HG03045 (cell line): Measurements from ENCODE around the gene SLC23A2.
"Not testable (repeated sequence)": the region's sequence is repeated elsewhere in the genome, so short reads cannot be mapped to it uniquely, and the experiment has no call there.

ENCODE experiments used
- ATAC-seq: cut with Tn5 transposase; IDR thresholded peaks from one replicate; pipeline ENCODE4 v1.9.1; 2021; ENCODE audit warnings: mild to moderate bottlenecking, moderate library complexity; ENCODE audit not compliant: unreplicated experiment

SLC23A2 gene

GRCh38 chr20:5013682-5014447, 12.6 kb upstream of the SLC23A2 start:
- ATAC-seq = no peak

GRCh38 chr20:5008759-5009158, 7.4 kb upstream of the SLC23A2 start:
- no peak for ATAC-seq

- ATAC-seq = no peak
These were observed 4.0 kb upstream of the SLC23A2 start for GRCh38 chr20:5005326-5005725.

- not testable (repeated sequence) for ATAC-seq
These were observed 3.5 kb upstream of the SLC23A2 start for GRCh38 chr20:5004825-5005224.

GRCh38 chr20:5003626-5004025, 2.3 kb upstream of the SLC23A2 start:
- ATAC-seq = no peak

- peak; percentile 17 for ATAC-seq
These were observed 735 bp upstream of the SLC23A2 start for GRCh38 chr20:5002077-5002413.

GRCh38 chr20:5000263-5001173, 792 bp downstream of the SLC23A2 start:
- ATAC-seq = peak; percentile 25

GRCh38 chr20:4999788-5000187, 1.5 kb downstream of the SLC23A2 start:
- ATAC-seq = no peak

GRCh38 chr20:4998160-4998651, 3.1 kb downstream of the SLC23A2 start:
- ATAC-seq = no peak

GRCh38 chr20:4997222-4997621, 4.1 kb downstream of the SLC23A2 start:
- no peak for ATAC-seq

GRCh38 chr20:4989570-4989969, 11.7 kb downstream of the SLC23A2 start:
- no peak for ATAC-seq

- ATAC-seq = no peak
These were observed 14.2 kb downstream of the SLC23A2 start for GRCh38 chr20:4987130-4987529.

GRCh38 chr20:4985658-4986057, 15.7 kb downstream of the SLC23A2 start:
- ATAC-seq = no peak

- no peak for ATAC-seq
These were observed 19.0 kb downstream of the SLC23A2 start for GRCh38 chr20:4982281-4982680.

GRCh38 chr20:4979841-4980410, 21.4 kb downstream of the SLC23A2 start:
- no peak for ATAC-seq

GRCh38 chr20:4978050-4978918, 23.0 kb downstream of the SLC23A2 start:
- ATAC-seq = no peak

GRCh38 chr20:4976014-4976413, 25.3 kb downstream of the SLC23A2 start:
- not testable (repeated sequence) for ATAC-seq

GRCh38 chr20:4973330-4974097, 27.8 kb downstream of the SLC23A2 start:
- peak; percentile 82 for ATAC-seq

- ATAC-seq = no peak
These were observed 28.6 kb downstream of the SLC23A2 start for GRCh38 chr20:4972506-4973251.
